GM15510 (cell line): ENCODE results near the gene ECHDC1.

Source experiments
- POLR2A ChIP-seq: IDR thresholded peaks from 3 replicates; pipeline ENCODE4 v1.6.1; 2011; ENCODE audit warnings: borderline replicate concordance; ENCODE audit not compliant: insufficient read length; ENCODE audit errors: extremely low read depth

ECHDC1 gene

DNA sequence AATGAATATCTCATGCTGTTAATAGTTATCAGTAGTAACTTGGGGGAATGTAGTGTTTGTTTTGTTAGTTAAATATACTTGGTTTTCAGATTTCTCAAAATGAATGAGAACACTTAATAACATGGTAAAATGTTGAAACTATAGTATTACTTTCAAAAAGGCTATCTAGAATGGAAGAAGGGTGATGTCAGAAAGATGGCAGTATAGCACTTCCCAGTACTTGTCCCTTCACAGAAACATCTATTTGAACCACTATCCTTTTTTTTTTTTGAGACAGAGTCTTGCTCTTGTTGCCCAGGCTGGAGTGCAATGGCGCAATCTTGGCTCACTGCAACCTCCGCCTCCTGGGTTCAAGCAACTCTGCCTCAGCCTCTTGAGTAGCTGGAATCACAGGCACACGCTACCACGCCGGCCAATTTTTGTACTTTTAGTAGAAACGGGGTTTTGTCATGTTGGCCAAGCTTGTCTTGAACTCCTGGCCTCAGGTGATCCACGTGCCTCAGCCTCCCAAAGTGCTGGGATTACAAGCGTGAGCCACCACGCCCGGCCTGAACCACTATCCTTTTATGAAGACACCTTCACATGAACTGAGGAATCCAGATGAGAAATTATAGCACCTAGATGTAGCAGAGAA, 4.7 kb upstream of the ECHDC1 start:
- no peak for TF ChIP-seq POLR2A

GRCh38 chr6:127347178-127347577, 3.8 kb upstream of the ECHDC1 start:
- no peak for TF ChIP-seq POLR2A

GRCh38 chr6:127345521-127345920, 2.1 kb upstream of the ECHDC1 start:
- TF ChIP-seq POLR2A, result no peak

DNA sequence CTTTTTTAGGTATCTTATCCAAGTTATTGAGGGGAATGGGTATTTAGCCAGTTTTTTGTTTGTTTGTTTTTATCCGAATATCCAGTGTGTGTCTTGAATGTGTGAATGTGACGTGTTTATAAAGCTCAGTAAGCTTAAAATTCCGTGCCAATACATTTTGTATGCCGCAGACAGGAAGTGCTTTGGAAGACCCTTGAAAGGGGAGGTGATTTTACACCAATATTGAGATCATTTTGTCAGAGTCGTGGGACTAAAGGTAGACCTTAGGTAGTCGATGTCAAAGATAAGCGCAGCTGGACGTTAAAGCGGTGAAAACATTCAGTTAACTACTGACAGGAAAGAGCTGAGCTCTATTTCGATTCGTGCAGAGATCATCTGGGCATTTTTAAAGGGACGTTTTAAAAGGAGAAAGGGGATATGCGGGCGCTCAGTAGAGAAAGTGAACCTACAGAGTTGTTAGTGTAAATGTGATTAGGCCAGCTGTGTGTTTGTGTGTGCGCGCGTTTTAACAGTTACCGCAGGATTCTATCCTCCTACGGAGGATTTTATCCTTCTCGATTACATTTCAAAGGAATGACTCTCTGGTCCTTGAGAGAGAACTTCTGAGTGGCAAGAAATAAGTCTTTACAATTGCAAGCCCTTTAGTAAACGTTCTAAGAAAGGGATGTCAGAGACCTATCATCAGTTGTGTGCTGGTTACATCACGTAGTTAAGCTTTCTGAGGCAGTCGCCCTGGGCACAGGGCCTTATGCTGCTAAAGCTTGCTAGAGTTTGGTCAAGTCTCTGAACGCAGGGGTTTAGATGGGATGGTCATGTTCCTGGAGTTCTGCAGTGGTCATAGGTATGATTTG, 625 bp upstream of the ECHDC1 start:
- TF ChIP-seq POLR2A, result no peak

- TF ChIP-seq POLR2A, result no peak
These were observed 988 bp downstream of the ECHDC1 start for GRCh38 chr6:127342296-127342945.

- TF ChIP-seq POLR2A, result no peak
These were observed 1.8 kb downstream of the ECHDC1 start for GRCh38 chr6:127341471-127342202.

- TF ChIP-seq POLR2A, result no peak
These were observed 3.2 kb downstream of the ECHDC1 start for GRCh38 chr6:127340171-127340570.

- TF ChIP-seq POLR2A, result no peak
These were observed 4.5 kb downstream of the ECHDC1 start for GRCh38 chr6:127338936-127339335.

DNA sequence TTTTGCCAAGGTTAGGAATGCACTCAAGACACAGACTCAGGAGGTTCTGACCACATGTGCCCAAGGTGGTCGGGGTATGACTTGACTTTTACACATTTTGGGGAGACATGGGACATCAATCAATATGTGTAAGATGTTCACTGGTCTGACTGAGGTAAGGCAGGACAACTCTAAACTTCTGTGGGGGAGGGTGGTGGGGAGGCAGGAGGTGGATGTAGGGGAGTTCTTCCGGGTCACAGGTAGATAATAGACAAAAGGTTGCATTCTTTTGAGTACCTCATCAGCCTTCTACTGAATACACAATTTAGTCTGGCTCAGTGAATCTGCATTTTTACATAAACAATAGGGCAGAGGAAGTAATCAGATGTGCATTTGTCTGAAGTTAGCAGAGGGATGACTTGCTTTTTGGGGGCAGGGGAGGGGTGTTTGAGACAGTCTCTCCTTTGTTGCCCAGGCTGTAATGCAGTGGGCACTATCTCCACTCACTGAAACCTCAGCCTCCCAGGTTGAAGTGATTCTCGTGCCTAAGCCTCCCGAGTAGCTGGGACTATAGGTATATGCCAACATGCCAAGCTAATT, 10.9 kb downstream of the ECHDC1 start:
- TF ChIP-seq POLR2A, result no peak

- TF ChIP-seq POLR2A, result no peak
These were observed 15.3 kb downstream of the ECHDC1 start for GRCh38 chr6:127328043-127328609.

DNA sequence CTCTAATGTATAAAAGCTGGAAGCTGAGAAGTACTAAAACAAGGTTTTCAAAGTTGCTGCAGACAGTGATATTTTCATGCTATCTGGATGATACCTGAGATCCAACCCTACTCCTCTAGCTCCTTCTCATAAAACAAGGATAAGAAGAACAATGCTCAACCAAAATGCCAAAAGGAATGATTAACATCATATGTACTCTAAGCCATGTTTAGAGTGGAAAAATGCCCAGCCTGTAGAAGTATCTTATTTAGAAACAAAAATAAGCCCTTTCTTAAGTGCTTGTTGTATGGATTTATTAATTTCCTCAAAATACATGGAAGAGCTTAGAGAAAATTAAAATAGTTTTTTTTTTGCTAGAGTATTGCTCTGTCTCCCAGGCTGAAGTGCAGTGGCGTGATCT, 23.7 kb downstream of the ECHDC1 start:
- TF ChIP-seq POLR2A, result no peak

DNA sequence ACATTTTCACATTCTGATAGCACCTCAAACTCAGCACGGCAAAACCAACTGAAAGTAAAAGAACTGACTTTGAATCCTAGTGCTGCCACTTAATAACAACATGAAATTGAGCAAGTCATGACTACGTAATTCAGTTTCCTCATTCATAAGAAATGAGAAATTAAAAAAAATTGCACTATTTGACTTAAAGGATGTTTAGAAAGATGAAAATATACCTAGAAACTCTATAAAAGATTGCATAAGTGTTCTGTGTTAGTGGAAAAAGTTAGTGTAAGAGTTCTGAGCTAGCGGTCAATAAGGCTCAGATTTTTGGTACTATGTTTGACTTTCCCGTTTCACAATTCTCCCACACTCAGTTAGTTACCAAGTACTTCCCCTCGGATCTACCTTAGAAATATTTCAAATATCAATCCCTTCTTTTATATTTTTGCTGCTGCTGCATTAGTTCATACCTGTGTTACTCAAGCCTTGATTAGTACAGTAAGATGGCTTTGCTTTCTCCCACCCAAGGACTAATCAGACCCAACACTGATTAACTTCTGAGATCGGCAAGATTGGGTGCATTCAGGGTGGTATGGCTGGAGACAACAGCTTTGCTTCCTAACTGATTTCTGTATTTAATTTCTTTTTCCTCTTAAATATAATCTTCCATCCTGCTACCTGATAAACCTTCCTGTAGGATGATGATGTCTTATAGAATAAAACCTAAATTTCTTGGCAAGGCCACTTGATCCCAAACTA, 25.9 kb downstream of the ECHDC1 start:
- no peak for TF ChIP-seq POLR2A

DNA sequence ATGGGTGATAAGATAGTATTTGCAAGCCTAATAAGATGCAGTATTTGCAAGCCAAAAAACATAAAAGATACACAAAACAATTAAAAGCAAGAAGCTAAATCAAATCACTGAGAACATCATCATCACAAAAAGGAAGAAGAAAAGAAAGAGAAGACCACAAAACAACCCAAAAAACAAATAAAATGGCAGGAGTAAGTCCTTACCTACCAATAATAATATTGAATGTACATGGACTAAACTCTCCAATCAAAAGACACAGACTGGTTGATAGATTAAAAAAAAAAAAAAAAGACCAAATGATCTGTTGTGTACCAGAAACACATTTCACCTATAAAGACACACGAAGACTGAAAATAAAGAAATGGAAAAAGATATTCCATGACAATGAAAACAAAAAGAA, 37.7 kb downstream of the ECHDC1 start:
- no peak for TF ChIP-seq POLR2A

GRCh38 chr6:127303917-127304316, 39.5 kb downstream of the ECHDC1 start:
- TF ChIP-seq POLR2A, result no peak
